Stimulated activated effector memory CD8-positive, alpha-beta T cell treated with anti-CD3 and anti-CD28 coated beads, Interleukin-12 subunit alpha, Interleukin-12 subunit beta, amount 100 ng/mL, for 72 hours (primary cell): ENCODE measurements around the gene FES.
"Not testable (repeated sequence)": the region's sequence is repeated elsewhere in the genome, so short reads cannot be mapped to it uniquely, and the experiment has no call there.

Source experiments
- ATAC-seq: fragments of 150-1000 bp; cut with Tn5 transposase; 2 replicates; pipeline ENCODE4 v1.10.0; 2021
- DNase-seq, 2 donors: peaks; one replicate each; pipeline ENCODE4 v3.0.0; 2021 to 2022; ENCODE audit warnings: low spot score in 2 of 2
- H3K27ac Mint-ChIP-seq: one replicate; pipeline ENCODE4 v1.8.0; 2022; ENCODE audit warnings: mild to moderate bottlenecking, mixed read lengths
- H3K36me3 Mint-ChIP-seq: one replicate; pipeline ENCODE4 v1.8.0; 2022; ENCODE audit warnings: mild to moderate bottlenecking, mixed read lengths
- H3K4me1 Mint-ChIP-seq: one replicate; pipeline ENCODE4 v1.8.0; 2022; ENCODE audit warnings: mixed read lengths
- H3K4me3 Mint-ChIP-seq: one replicate; pipeline ENCODE4 v1.8.0; 2022; ENCODE audit warnings: mild to moderate bottlenecking, mixed read lengths
- H3K9me3 Mint-ChIP-seq: one replicate; pipeline ENCODE4 v1.8.0; 2022; ENCODE audit warnings: mixed read lengths

Gene FES

DNA sequence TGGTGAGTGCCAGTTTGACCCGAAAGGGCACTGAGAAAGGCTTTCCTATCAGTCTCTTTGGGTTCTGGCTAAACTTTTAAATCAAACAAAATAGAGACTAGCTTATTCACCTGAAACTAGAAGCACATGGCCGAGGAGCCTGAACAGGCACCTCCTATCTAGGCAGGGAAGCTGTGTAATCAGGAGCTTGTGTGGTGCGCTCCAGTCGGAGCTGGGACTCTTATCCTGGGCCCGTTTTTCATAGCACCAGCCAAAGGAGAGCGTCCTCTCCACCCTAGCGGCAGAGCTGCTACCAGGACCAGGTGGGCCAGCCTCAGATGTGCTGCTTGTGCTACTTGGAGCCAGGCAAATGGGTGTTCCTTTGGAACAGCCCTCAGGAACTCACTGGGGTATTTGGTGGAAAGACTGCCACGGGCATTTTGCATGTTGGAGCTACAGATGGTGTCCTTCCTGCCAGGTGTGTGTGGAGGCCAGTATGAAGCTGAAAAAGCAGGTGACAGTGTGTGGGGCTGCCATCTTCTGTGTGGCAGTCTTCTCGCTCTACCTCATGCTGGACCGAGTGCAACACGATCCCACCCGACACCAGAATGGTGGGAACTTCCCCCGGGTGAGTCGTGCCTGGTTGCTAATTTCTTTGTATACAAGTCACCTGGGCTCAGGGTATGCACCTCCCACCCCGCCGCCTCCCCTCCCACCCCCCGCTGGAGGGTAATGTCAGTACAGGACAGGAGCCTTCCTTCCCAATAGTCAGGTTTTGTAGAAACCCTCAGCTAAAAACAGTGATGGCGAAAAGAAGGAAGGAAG, 19.6 kb downstream of the FES start:
- Mint-ChIP-seq H3K4me3 (peak overlapping the region; percentile 89), H3K9me3 (no peaks in the 10 kb centered on the region), H3K36me3 (peaks cover 63% of the 10 kb centered on the region), H3K27ac (peak overlapping the region; percentile 94), H3K4me1 (peaks cover 40% of the 10 kb centered on the region)
- no peak for ATAC-seq
- DNase-seq, result no peak

GRCh38 chr15:90904746-90905145, 20.4 kb downstream of the FES start:
- ATAC-seq, result no peak
- peak overlapping the region; percentile 83 for H3K27ac Mint-ChIP-seq
- DNase-seq, result no peak
- H3K4me3 Mint-ChIP-seq, result peak overlapping the region; percentile 19
- H3K36me3 Mint-ChIP-seq, result peaks cover 71% of the 10 kb centered on the region
- peaks cover 40% of the 10 kb centered on the region for H3K4me1 Mint-ChIP-seq
- H3K9me3 Mint-ChIP-seq, result no peaks in the 10 kb centered on the region

- H3K4me3 Mint-ChIP-seq, result peak overlapping the region; percentile 19
- H3K4me1 Mint-ChIP-seq, result peaks cover 36% of the 10 kb centered on the region
- peaks cover 79% of the 10 kb centered on the region for H3K36me3 Mint-ChIP-seq
- DNase-seq (no peak), ATAC-seq (no peak)
- H3K27ac Mint-ChIP-seq, result peak overlapping the region; percentile 83
- H3K9me3 Mint-ChIP-seq, result no peaks in the 10 kb centered on the region
Measured at GRCh38 chr15:90905306-90906180, 21.2 kb downstream of the FES start.

GRCh38 chr15:90906181-90906849, 22.0 kb downstream of the FES start:
- ATAC-seq, result no peak
- Mint-ChIP-seq H3K36me3 (peaks cover 87% of the 10 kb centered on the region), H3K4me1 (peaks cover 31% of the 10 kb centered on the region), H3K9me3 (no peaks in the 10 kb centered on the region), H3K27ac (peak overlapping the region; percentile 83), H3K4me3 (no peak overlapping the region)
- DNase-seq, result no peak

- DNase-seq (no peak), ATAC-seq (no peak)
- Mint-ChIP-seq H3K36me3 (peaks cover 89% of the 10 kb centered on the region), H3K4me3 (no peak overlapping the region), H3K9me3 (no peaks in the 10 kb centered on the region), H3K27ac (peak overlapping the region; percentile 56), H3K4me1 (peaks cover 23% of the 10 kb centered on the region)
Measured at GRCh38 chr15:90907051-90907660, 22.9 kb downstream of the FES start.

- ATAC-seq (no peak), DNase-seq (no peak)
- H3K27ac Mint-ChIP-seq, result no peak overlapping the region
- peaks cover 23% of the 10 kb centered on the region for H3K4me1 Mint-ChIP-seq
- no peaks in the 10 kb centered on the region for H3K9me3 Mint-ChIP-seq
- H3K4me3 Mint-ChIP-seq, result no peak overlapping the region
- peaks cover 94% of the 10 kb centered on the region for H3K36me3 Mint-ChIP-seq
Measured at GRCh38 chr15:90907838-90908507, 23.7 kb downstream of the FES start.

- not testable (repeated sequence) for H3K4me3 Mint-ChIP-seq, H3K27ac Mint-ChIP-seq, ATAC-seq, DNase-seq, H3K9me3 Mint-ChIP-seq
- H3K36me3 Mint-ChIP-seq, result peaks cover 100% of the 10 kb centered on the region
- H3K4me1 Mint-ChIP-seq, result peaks cover 14% of the 10 kb centered on the region
Measured at GRCh38 chr15:90909449-90909848, 25.1 kb downstream of the FES start.

DNA sequence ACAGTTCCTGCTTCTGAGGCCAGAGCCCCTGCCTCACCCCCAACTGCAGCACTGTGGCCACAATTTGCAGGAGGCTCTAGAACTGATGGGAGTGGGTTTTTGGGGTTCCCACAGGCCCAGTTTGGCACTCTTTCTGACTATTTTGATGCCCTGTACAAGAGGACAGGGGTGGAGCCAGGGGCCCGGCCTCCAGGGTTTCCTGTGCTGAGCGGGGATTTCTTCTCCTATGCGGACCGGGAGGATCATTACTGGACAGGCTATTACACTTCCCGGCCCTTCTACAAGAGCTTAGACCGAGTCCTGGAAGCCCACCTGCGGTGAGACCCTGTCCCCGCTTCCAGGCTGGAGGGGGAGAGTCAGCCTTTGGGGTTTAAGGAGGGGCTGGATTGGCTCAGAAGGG, 25.7 kb downstream of the FES start:
- no peak overlapping the region for H3K4me3 Mint-ChIP-seq
- no peaks in the 10 kb centered on the region for H3K9me3 Mint-ChIP-seq
- peaks cover 12% of the 10 kb centered on the region for H3K4me1 Mint-ChIP-seq
- no peak for DNase-seq
- no peak overlapping the region for H3K27ac Mint-ChIP-seq
- no peak for ATAC-seq
- peaks cover 100% of the 10 kb centered on the region for H3K36me3 Mint-ChIP-seq

GRCh38 chr15:90910441-90911301, 26.4 kb downstream of the FES start:
- no peak for ATAC-seq
- no peak for DNase-seq
- Mint-ChIP-seq H3K9me3 (no peaks in the 10 kb centered on the region), H3K36me3 (peaks cover 100% of the 10 kb centered on the region), H3K4me1 (peaks cover 5% of the 10 kb centered on the region), H3K27ac (no peak overlapping the region), H3K4me3 (no peak overlapping the region)

- no peaks in the 10 kb centered on the region for H3K4me1 Mint-ChIP-seq
- ATAC-seq (no peak), DNase-seq (no peak)
- peaks cover 100% of the 10 kb centered on the region for H3K36me3 Mint-ChIP-seq
- H3K27ac Mint-ChIP-seq, result no peak overlapping the region
- H3K4me3 Mint-ChIP-seq, result no peak overlapping the region
- H3K9me3 Mint-ChIP-seq, result no peaks in the 10 kb centered on the region
Measured at GRCh38 chr15:90911302-90911623, 27.0 kb downstream of the FES start.

- H3K36me3 Mint-ChIP-seq, result peaks cover 97% of the 10 kb centered on the region
- ATAC-seq (no peak), DNase-seq (no peak)
- H3K27ac Mint-ChIP-seq, result no peak overlapping the region
- H3K4me1 Mint-ChIP-seq, result no peaks in the 10 kb centered on the region
- no peak overlapping the region for H3K4me3 Mint-ChIP-seq
- no peaks in the 10 kb centered on the region for H3K9me3 Mint-ChIP-seq
Measured at GRCh38 chr15:90911906-90912769, 27.8 kb downstream of the FES start.

GRCh38 chr15:90912770-90913075, 28.4 kb downstream of the FES start:
- Mint-ChIP-seq H3K4me1 (no peaks in the 10 kb centered on the region), H3K27ac (peak overlapping the region; percentile 50), H3K4me3 (no peak overlapping the region), H3K36me3 (peaks cover 97% of the 10 kb centered on the region), H3K9me3 (no peaks in the 10 kb centered on the region)
- no peak for DNase-seq
- no peak for ATAC-seq

DNA sequence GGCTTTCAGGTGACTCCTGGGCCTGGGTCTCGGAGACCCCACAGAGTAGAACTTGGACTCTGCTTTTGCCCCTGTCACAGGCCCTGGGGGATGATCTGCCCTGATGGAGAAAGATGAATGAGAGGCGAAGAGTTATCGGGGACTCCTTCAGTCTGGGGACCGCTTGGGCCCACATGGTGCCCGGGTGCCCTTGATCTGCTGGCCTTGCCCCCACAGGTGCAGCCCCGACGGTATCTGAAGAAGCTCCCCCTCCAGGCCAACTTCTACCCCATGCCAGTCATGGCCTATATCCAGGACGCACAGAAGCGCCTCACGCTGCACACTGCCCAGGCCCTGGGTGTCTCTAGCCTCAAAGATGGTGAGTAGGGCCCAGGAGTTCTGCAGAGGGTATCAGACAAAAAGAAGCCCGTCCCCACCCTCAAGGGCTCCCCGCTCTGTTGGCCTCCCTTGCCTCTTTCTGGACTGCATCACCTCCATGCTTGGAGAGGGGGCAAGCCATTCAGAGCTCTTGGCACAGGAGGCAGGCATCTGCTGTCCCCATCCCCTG, 29.2 kb downstream of the FES start:
- no peak overlapping the region for H3K4me3 Mint-ChIP-seq
- ATAC-seq (no peak), DNase-seq (no peak)
- H3K9me3 Mint-ChIP-seq, result no peaks in the 10 kb centered on the region
- H3K36me3 Mint-ChIP-seq, result peaks cover 97% of the 10 kb centered on the region
- peak overlapping the region; percentile 50 for H3K27ac Mint-ChIP-seq
- H3K4me1 Mint-ChIP-seq, result no peaks in the 10 kb centered on the region
